Measurements from ENCODE around the gene NLRP5. TPM values are rescaled to one million over a fixed set of nuclear protein-coding genes. Genes with fewer than 3 reads are reported as not detected.

NLRP5 gene
- polyA plus RNA-seq, 1 of the 3 experiments (the other 2 are of a cell fraction) = not detected

DNA sequence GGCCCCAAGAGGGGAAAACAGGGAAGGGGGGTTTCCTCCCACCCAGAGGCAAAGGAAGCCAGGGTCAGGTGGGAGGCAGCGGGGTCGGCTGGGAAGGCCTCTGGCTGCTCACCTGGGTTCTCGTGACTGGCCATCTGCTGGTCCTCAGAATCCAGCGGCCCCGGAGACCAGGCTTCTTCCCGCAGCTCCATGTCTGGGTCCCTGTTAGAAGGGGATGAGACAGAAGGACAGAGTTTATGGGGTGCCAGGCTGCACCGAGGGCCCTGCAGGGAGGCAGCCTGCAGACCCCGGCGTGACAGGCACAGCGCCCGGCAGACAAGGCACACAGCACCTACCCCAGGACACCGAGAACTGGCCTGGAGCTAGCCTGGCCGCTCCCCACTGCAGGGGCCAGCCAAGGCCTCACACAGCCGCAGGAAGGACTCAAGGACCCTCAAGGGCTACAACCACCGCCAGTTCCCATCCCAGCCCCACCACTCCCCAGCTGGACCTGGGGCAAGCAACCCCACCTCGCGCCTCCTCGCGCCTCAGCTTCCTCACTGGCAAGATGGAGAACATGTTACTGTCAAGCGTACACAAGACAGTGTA lies 116.5 kb downstream of the NLRP5 start:
- Histone ChIP-seq H3F3A (replicated peaks; ENCODE audit: insufficient read depth) (no peaks in the 10 kb centered on the region), H3K36me3 (replicated peaks in 1 of 2; ENCODE audit: control insufficient read depth in 1 of 2, insufficient read depth in 2 of 2, low read length in 1 of 2) (peaks cover 0 to 28% of the 10 kb centered on the region in 2 experiments), H3K9me3 (no peaks in the 10 kb centered on the region), H3K9ac (no peak overlapping the region), H3K9me2 (no peaks in the 10 kb centered on the region), H3K27ac (ENCODE audit: low read depth in 2 of 2, low read length in 1 of 2) (no peak overlapping the region), H3K4me2 (no peak overlapping the region), H2AFZ (ENCODE audit: low read depth) (no peak overlapping the region), H3K27me3 (ENCODE audit: insufficient read depth) (no peaks in the 10 kb centered on the region), H4K20me1 (ENCODE audit: insufficient read depth) (peaks cover 74% of the 10 kb centered on the region), H3K4me3 (ENCODE audit: low read depth in 2 of 2, low read length in 1 of 2) (no peak overlapping the region), H3K79me2 (ENCODE audit: insufficient read depth) (peaks cover 72% of the 10 kb centered on the region), H3K4me1 (ENCODE audit: control insufficient read depth in 1 of 2, insufficient read depth in 2 of 2, low read depth in 1 of 2, low read length in 1 of 2) (no peaks in the 10 kb centered on the region)
- DNase-seq = no peak
- TF ChIP-seq, protein P1, sequence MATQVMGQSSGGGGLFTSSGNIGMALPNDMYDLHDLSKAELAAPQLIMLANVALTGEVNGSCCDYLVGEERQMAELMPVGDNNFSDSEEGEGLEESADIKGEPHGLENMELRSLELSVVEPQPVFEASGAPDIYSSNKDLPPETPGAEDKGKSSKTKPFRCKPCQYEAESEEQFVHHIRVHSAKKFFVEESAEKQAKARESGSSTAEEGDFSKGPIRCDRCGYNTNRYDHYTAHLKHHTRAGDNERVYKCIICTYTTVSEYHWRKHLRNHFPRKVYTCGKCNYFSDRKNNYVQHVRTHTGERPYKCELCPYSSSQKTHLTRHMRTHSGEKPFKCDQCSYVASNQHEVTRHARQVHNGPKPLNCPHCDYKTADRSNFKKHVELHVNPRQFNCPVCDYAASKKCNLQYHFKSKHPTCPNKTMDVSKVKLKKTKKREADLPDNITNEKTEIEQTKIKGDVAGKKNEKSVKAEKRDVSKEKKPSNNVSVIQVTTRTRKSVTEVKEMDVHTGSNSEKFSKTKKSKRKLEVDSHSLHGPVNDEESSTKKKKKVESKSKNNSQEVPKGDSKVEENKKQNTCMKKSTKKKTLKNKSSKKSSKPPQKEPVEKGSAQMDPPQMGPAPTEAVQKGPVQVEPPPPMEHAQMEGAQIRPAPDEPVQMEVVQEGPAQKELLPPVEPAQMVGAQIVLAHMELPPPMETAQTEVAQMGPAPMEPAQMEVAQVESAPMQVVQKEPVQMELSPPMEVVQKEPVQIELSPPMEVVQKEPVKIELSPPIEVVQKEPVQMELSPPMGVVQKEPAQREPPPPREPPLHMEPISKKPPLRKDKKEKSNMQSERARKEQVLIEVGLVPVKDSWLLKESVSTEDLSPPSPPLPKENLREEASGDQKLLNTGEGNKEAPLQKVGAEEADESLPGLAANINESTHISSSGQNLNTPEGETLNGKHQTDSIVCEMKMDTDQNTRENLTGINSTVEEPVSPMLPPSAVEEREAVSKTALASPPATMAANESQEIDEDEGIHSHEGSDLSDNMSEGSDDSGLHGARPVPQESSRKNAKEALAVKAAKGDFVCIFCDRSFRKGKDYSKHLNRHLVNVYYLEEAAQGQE (IDR thresholded peaks at IDR 0.05; ENCODE audit: low read depth, low read length) = no peak
- TF ChIP-seq, protein P2, sequence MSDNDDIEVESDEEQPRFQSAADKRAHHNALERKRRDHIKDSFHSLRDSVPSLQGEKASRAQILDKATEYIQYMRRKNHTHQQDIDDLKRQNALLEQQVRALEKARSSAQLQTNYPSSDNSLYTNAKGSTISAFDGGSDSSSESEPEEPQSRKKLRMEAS (IDR thresholded peaks at IDR 0.05; ENCODE audit: low read depth) = no peak
- ChIA-PET CTCF (interaction anchor here (0.8 to 1.1 kb wide), 2 partner anchors 22 to 26 kb away, joined by 3 to 4 read pairs; no protein-coding TSS in a partner anchor), POLR2A (no interaction called here)
- 100% methylated on average over 9 of the region's 20 CpGs for WGBS (ENCODE audit: low lambda C conversion rate)

DNA sequence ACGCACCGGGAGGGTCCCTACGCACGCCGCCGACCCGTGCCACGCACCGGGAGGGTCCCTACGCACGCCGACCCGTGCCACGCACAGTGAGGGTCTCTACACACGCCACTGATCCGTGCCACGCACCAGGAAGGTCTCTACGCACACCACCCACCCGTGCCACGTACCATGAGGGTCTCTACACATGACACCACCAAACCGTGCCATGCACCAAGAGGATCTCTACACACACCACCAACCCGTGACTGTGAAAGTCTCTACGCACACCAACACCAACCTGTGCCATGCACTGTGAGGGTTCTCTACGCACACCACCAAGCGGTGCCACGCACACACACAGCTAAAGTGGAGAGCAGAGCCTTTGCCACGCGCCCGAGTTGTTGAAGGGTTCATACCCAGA lies 117.8 kb downstream of the NLRP5 start:
- Histone ChIP-seq H3K27ac (ENCODE audit: low read depth in 2 of 2, low read length in 1 of 2) (no peak overlapping the region), H3K79me2 (ENCODE audit: insufficient read depth) (peaks cover 77% of the 10 kb centered on the region), H3K4me2 (no peak overlapping the region), H3F3A (replicated peaks; ENCODE audit: insufficient read depth) (no peaks in the 10 kb centered on the region), H3K27me3 (ENCODE audit: insufficient read depth) (no peaks in the 10 kb centered on the region), H3K4me3 (ENCODE audit: low read depth in 2 of 2, low read length in 1 of 2) (no peak overlapping the region), H3K9ac (no peak overlapping the region), H3K36me3 (replicated peaks in 1 of 2; ENCODE audit: control insufficient read depth in 1 of 2, insufficient read depth in 2 of 2, low read length in 1 of 2) (peaks cover 0 to 24% of the 10 kb centered on the region in 2 experiments), H3K4me1 (ENCODE audit: control insufficient read depth in 1 of 2, insufficient read depth in 2 of 2, low read depth in 1 of 2, low read length in 1 of 2) (peaks cover 0 to 2% of the 10 kb centered on the region in 2 experiments; a peak in 1 of 4 replicates), H3K9me3 (no peaks in the 10 kb centered on the region), H3K9me2 (no peaks in the 10 kb centered on the region), H4K20me1 (ENCODE audit: insufficient read depth) (peaks cover 81% of the 10 kb centered on the region), H2AFZ (ENCODE audit: low read depth) (no peak overlapping the region)
- TF ChIP-seq, protein P3, sequence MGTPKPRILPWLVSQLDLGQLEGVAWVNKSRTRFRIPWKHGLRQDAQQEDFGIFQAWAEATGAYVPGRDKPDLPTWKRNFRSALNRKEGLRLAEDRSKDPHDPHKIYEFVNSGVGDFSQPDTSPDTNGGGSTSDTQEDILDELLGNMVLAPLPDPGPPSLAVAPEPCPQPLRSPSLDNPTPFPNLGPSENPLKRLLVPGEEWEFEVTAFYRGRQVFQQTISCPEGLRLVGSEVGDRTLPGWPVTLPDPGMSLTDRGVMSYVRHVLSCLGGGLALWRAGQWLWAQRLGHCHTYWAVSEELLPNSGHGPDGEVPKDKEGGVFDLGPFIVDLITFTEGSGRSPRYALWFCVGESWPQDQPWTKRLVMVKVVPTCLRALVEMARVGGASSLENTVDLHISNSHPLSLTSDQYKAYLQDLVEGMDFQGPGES (IDR thresholded peaks at IDR 0.05; ENCODE audit: low read depth, low read length) = no peak
- TF ChIP-seq SMC3 (IDR thresholded peaks at IDR 0.05; ENCODE audit: low read depth, low read length) (no peak), ELF1 (IDR thresholded peaks at IDR 0.05) (no peak)
- WGBS (ENCODE audit: low lambda C conversion rate) = 95% methylated on average over 28 of the region's 29 CpGs
- DNase-seq = no peak
- POLR2A ChIA-PET = no interaction called here
- CTCF ChIA-PET = no interaction called here
